HG03039 (cell line): ENCODE measurements around the gene SIGLEC9.
A peak's percentile ranks its signal among the peaks of the same experiment; 100 is the strongest.

ENCODE experiments used
- ATAC-seq: cut with Tn5 transposase; IDR thresholded peaks from one replicate; pipeline ENCODE4 v1.9.1; 2021; ENCODE audit warnings: mild to moderate bottlenecking, moderate library complexity; ENCODE audit not compliant: unreplicated experiment

Gene SIGLEC9

DNA sequence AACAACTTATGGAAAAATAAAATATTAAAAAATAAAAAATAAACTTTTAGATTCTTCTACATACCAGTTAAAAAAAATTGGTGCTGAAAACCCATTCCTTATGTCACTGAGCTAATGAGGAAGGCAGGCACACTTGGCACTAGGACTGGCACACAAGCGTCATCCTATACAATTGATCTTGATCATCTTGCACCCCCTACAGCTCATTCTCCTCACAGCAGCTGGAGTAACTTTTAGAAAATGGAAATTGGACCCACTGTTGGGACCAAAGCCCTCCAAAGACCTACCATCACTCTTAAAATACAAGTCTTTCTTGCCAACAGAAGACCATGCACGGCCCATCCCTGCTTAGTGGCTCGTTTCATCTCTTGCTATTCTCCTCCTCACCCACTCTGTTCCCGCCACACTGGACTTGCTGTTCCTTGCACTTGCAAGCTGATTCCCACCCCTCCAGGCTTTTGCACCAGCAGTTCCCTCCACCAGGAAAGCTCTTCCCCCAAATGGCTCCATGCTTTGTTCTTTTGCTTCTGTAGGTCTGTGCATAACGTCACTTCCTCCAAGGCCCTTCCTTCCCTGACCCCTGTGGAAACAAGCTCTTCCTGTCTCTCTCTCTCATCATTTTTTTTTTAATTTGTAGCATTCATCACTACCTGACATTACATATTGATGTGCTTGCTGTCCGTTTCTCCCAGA, 28.1 kb upstream of the SIGLEC9 start:
- ATAC-seq: no peak

DNA sequence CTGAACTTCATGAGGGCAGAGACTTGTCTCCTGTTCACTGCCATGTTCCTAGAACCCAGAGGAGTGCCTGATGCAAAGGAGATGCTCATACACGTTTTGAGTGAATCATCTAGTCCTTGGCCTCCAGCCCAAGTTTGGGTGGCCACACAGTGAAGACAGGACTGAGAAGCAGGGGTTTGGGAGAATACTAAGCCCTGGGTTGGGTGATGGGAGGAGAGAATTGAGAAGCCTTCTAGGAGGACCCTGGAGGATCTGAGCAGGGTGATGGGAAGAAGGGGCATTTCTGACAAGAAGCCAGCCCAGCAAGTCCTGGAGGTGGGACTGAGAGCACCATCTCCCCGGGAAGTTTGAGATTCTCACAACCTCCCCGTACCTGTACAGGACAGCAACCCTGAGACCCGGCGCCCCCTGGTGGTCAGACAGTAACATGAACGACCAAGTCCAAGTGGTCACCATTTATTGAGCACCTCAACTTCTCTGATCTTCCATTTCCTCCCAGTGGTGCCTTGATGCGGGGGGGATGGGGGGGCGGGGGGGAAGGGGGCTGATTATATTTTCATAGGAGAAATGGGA, 27.5 kb upstream of the SIGLEC9 start:
- ATAC-seq: no peak

DNA sequence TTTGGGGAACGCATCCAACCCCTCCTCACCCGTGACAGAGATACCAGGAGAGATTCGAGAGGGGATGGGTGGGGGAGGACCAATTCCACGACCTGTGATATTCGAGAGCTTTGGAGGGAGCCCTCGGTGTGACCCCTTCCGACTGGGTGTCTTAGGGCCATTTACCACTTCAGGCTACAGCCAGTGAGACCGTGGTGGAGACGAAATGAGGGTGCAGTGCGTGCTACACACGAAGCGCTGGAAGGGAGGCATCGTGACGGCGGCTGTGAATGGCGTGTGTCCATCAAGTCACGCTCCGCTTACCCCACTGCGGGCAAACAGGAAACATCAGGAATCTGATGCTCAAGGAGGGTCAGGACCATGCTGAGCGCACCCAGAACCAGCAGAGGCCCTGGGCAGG, 26.9 kb upstream of the SIGLEC9 start:
- no peak for ATAC-seq

DNA sequence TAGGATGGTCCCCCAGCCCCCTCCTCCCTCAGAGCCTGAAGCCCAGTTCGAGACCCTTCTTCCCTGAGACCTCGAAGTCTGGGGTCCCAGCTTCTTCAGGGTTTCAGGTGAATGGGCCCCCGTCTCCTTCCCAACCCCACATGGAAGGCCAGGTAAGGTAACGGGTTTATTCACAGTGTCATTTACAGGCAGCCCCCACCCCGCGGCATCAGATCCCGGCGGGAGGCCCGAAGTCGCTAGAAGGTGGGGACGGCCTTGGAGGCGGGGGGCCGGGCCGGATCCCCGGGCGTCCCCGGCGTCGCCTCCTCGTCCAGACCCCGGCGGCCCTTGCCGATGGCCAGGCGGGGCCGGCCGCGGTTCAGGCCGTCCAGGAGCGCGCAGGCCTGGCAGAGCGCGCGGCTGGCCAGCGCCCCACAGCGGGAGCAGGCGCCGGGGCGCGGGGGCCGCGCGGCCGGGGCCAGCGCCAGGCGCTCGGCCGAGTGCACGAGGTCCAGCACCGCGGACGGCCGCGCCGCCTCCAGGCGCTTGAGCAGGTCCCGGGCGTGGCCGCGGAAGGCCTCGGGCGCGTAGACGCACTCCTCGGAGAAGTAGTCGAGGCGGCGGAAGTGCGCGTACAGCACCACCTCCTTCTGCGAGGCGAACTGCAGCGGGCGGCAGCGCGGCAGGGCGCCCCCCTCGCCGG, 26.2 kb upstream of the SIGLEC9 start:
- ATAC-seq: no peak

DNA sequence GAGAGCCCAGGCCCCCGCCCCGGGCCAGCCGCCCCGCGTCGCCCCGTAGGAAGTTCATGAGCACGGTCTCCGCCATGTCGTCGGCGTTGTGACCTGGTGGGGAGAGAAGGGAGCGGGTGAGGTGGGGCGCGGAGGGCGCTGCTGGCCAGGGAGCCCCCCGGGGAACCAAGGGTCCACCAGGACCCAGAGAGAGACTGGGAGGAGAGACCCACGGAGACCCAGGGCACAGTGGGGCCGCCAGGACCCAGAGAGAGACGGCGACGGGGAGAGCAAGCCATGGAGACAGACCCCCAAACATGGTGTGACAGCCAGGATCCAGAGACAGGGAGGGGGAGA, 25.7 kb upstream of the SIGLEC9 start:
- no peak for ATAC-seq

DNA sequence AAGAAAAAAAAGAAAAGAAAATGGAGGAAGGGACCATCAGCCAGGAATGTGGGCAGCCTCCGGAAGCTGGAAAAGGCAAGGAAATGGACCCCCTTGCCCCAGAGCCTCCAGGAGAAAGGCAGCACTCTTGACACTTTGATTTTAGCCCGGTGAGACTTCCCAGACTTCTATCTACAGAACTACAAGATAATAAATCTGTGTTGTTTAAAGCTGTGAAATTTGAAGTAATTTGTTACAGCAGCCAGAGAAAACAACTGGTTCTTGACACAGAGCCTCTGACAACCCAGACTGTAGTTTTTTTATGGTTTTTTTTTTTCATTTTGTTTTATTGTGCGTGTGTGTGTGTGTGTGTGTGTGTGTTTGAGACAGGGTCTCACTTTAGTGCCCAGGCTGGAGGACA, 24.1 kb upstream of the SIGLEC9 start:
- ATAC-seq: no peak

DNA sequence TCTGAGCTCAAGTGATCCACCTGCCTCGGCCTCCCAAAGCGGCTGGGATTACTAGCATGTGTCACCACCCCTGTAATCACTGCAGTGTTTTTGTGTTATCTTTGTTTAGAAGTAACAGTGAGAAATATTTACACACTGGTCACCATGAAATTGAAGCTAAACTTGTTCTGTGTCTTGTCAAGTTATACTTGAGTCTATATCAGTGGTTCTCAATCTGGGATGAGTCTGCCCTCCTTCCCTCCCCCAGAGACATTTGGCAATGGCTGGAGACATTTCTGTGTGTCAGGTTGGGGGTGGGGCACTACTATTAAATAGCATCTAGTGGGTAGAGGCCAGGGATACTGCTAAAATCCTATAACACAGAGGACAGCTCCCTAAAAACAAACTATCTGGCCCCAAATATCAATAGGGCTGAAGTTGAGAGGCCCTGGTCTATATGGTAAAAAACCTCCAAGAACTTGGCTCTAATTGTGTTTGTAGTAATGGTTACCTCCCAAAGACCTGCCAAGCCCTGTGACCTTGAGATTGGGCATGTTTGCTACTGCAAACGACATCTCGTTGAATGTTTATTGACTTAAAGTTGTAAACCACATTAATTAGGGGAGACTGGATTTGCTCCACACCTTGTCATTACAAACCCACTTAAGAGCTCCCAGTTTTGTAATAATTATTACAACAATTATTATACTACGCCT, 23.4 kb upstream of the SIGLEC9 start:
- no peak for ATAC-seq

DNA sequence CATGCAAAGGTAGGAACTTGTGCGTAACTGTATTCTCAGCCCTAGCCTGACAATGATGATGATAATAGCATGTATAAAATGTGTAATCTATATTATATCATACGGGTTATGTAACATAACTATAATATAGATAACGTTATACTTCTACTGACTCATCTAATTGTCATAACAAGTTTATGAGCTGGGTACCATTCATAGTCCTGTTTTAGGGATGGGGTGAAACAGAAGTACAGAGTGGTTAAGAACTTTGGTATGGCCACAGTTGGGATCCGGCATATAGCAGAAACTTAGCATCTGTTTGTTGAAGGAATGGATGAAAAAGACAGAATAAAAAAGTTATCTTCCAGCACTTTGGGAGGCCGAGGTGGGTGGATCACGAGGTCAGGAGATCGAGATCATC, 21.7 kb upstream of the SIGLEC9 start:
- ATAC-seq: no peak

DNA sequence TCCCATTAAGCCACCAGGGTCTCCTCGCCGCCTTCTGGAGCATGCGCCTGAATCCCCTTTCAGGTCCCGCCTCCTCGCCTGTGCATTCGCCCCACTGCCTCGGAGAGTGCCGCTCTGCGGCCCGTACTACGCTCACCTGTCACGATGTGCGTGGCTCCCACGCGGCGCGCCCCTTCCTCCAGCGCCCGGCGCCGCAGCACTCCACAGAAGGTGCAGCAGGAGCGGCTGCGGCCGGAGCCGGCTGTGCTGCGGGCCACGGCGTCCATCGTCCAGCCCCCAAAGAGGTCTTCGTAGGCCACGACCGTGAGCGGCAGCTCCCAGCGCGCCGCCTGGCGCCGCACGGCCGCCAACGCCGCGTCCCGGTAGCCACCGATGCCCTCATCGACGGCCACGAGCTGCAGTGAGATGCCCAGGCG, 20.8 kb upstream of the SIGLEC9 start:
- no peak for ATAC-seq

DNA sequence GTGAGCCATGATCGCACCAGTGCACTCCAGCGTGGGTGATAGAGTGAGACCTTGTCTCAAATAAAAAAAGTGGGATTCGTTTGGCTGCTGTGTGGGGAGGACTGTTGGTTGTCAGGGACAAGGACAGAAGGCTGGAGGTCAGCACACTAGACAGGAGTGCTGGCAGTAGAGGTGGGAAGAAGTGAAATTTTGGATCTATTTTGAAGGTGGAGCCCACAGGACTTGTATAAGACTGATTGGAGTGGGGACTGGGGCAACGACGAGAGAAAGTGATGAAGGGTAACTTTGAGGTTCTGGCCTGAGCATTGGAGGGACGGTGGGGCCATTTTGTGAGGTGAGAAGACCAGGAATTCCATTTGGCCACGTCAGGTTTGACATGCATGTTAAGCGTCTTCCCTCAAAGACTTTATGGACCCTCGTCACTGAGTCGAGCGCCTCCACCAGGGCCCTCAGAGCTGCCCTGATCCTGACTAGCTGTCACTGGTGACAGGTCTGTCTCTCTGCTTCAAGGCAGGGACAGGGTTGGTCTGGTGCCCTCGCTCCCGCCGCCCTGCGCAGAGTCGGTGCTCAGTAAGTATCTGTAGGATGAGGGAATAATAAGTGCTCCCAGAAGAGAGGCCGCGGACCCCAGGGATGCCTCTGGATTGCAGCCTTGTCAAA, 17.2 kb upstream of the SIGLEC9 start:
- ATAC-seq: no peak

DNA sequence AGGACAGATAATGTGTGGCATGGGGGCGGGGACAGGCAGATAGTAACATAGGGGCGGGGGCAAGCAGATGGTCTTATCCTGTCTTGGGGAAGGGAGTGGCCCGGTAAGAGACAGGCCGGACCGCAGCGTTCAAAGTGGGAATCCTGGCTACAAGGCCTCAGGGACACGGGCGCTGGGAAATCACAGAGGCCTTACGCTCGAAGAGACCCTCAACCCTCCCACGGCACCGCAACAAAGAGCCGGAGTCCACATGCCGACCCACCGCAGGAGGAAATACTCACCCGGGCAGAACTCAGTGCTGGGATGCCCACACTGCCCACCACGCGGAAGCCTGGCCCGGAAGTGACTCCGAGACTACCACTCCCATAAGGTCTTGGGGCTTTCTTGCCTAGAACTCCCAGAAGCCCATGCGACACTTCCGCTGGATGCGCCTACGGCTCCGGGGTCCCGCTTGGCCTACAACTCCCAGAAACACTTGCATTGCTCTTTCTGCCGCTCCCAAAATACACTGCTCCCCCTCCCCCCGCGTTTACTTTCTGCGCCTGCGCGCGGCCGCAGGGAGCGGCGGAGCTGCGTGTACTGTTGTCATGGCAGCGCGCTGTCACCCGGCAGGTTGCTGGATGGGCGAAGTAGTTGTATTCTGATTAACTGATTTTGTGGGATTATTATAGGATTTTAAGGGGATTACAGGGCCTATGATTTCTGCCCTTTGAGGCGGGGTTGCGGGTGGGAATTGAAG, 16.5 kb upstream of the SIGLEC9 start, which contains the start of gene CTU1:
Gene CTU1, minus strand, starts transcription at position 344 of the 739 bp plus-strand sequence. CDS start 3,840 bp downstream, outside the sequence.
- ATAC-seq: peak; percentile 92

DNA sequence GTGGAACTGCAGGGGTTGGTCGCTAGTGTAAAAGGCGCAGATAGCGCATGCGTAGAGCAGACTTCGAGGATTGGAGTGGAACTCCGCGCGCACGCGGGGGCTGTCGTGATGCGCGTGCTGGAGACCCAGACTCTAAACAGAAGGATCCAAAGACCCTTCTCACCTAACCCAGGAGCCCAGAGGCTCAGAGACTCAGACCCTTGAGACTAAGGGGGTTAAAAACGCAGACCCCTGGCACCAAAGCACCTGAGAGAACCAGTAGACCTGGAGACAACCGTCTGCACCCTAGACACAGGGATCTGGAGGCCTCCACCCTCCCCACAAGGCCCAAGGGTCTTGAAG, 15.9 kb upstream of the SIGLEC9 start:
- ATAC-seq: peak; percentile 21

DNA sequence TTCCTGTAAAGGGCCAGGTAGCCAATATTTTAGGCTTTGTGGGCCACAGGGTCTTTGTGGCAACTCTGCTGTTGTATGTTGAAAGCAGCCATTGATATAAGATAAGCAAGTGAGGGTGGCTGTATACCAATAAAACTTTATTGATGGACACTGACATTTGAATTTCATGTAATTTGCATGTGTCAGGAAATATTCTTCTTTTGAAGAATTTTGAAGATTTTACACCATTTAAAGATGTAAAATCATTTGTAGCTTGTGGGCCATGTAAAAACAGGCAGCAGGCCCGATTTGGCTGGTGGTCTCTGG, 14.1 kb upstream of the SIGLEC9 start:
- no peak for ATAC-seq

DNA sequence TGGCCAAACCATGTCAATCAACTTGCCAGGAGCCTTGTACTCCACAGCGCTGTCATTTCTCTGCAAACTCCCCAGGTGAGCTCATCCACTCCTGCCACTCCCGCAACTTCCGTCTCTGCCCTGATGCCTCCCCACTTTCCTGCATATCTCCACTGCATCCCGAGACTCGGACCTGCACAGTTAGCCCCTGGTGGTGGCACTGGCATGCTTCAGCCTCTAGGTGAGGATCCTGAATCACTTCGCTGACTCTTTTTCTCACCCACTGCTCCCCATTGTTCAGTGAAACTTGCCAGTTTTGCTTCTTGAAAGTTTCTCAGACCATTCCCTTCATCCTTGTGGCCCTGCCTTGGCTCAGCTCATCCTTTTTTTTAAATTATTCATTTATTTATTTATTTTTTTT, 13.1 kb upstream of the SIGLEC9 start:
- no peak for ATAC-seq

DNA sequence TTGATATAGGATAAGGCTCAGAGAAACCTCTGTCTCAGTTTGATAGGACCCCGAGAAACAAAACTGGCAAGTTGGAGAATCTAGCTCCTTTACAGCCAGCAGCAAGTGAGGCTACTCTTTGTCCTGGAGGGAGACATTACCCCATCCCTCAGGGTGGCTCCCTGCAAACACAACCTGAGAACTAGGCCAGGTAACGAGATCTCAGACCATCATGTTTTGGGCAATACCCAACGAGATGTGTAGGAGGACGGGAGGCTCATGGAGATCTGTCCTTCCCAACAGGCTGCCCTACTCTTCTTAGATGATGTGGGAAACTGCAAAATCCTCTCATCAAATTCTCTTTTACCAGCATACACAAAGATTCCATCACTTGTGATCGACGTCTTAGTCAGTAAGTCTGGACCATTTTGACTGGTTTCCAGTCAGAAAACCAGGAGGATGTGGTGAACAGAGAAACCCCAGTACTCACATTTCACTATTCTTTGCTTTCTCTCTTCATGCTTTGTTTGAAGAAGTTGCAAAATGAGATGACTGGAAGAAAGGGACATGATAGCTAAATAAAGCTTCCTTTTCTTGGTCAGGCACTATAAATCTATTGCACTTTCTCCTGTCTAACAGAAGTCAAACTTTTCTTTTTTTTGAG, 10.5 kb upstream of the SIGLEC9 start:
- ATAC-seq: no peak

DNA sequence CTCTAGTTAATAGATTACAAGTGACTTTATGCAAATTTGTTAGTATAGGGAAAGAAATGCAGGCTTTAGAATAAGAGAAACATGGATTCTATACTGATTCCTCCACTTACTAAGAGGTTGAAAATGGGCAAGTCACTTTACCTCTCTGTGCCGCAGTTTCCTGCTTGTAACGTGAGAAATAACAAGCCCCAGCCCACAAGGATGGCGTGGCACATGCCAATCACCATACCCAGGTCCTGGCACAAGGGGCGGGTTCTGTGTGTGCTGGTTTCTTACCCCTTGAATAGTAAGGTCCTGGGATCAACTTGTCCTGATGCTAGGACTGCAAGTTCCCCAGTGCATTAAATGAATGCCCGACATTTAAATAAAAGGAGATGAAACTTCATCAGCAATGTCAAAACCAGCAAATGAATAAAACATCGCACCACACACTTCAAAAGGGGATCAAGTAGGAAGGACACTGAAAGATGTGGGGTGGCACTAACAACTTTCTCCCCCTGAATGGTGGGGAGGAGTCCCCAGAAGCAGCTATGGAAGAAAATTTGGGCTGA, 7.9 kb upstream of the SIGLEC9 start:
- no peak for ATAC-seq

DNA sequence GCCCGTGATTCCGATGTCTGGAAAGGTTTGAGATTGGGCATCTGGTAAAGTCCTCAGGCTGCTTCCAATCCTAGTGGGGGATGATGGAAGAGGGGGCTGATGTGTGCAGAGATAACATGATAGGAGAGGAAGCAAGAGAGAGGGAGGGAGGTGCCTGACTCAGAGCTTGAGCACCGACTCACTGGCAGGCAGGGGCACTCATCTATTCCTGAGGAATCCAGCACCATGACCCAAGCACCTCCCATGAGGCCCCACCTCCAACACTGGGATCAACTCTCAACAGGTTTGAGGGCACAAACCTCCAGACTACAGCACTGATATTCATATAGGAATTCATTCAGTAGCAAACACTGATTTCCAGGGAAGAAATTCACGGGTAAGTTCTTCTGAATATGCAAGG, 5.6 kb upstream of the SIGLEC9 start:
- ATAC-seq: no peak

DNA sequence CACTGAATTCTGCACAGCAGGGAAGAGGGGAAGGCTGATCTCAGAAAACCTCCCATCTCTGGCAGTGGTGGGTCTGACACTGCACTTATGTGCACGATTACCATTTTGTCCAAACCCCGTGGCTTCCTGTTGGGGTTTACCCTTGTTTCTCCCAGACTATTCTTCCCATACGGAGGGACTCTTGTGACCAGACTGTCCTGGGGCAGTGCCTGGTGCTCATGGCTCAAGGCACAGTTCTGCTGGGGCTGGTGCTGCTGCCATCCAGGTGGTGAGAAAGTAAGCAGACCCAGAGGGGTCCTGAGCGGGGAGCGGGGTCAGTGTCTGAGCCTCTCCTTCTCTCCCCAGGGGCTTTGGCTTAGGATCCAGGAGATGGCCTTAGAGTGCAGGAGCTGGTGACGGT, 5.1 kb upstream of the SIGLEC9 start:
- ATAC-seq: no peak

DNA sequence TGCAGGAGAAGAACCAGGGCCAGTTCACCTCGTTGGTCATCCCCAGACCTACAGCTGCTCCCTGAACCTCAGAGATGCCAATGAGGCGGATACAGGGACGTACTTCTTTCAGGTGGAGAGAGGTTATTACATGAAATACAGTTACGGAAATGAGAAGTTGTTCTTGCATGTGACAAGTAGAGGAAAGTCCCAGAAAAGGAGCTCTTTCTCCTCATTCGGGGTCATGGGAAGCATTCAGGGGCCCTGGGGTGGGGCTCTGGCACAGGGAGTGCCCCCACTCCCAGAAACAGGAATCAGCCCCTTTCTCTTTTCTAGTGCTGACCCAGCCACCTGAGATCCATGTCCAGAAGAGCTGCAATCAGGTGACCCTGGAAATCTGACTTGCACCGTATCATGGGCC, 4.5 kb upstream of the SIGLEC9 start:
- no peak for ATAC-seq

DNA sequence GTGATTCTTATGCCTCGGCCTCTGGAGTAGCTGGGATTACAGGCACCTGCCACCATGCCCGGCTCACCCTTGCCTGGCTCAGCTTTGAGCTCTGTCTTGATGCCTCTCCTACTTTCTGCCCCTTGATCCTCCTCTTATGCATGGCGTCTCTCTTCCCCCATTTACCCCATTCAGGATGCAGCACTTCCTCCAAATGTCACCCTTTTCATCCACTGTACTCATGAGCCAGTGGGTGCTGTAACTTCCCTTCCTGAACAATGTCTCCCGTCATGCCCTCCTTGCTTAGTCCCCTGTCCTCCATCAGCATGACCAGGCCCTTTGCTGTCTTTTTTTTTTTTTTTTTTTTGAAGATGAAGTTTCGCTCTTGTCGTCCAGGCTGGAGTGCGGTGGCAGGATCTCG, 3.4 kb upstream of the SIGLEC9 start:
- ATAC-seq: no peak
